A673 (cell line): ENCODE results near the gene REG4. TPM values are rescaled to one million over a fixed set of nuclear protein-coding genes. Genes with fewer than 3 reads are reported as not detected.
"Not testable (repeated sequence)": the region's sequence is repeated elsewhere in the genome, so short reads cannot be mapped to it uniquely, and the experiment has no call there.

Experiments used
- BruUV-seq: library from RNA; stranded (reverse); fragments of 400-500 nt; replicated peaks from 2 replicates; lab custom pipeline; 2021; lab: Mats Ljungman, UMichigan
- CTCF ChIA-PET: fragments of 300-600 bp; sonication (Branson Sonifier 250); formaldehyde crosslinking; loops from one replicate; lab custom pipeline; 2022; ENCODE audit warnings: antibody characterized with exemption; lab: Charles Lee
- POLR2A ChIA-PET: fragments of 300-600 bp; sonication (Branson Sonifier 250); formaldehyde crosslinking; loops from one replicate; lab custom pipeline; 2022; ENCODE audit warnings: antibody characterized with exemption; ENCODE audit not compliant: low non-redundant PET; lab: Charles Lee
- DNase-seq: peaks from one replicate; pipeline ENCODE4 v3.0.0-alpha.2; 2015; ENCODE audit warnings: low spot score
- H3K27ac ChIP-seq: fragments of 200-600 bp; sonication (generic); 2 replicates; pipeline ENCODE4 v1.5.1; 2016; ENCODE audit warnings: mixed run types, low read depth, mild to moderate bottlenecking, mixed read lengths, antibody characterized with exemption, low read length; ENCODE audit not compliant: poor library complexity, severe bottlenecking
- H3K27me3 ChIP-seq: fragments of 200-600 bp; sonication (generic); replicated peaks from 2 replicates; pipeline ENCODE4 v1.6.1; 2017; ENCODE audit warnings: mixed run types, low read depth, mild to moderate bottlenecking, mixed read lengths, antibody characterized with exemption, low read length; ENCODE audit not compliant: insufficient read depth, poor library complexity
- H3K36me3 ChIP-seq: fragments of 200-600 bp; sonication (generic); 2 replicates; pipeline ENCODE4 v1.6.1; 2016; ENCODE audit warnings: mixed run types, mild to moderate bottlenecking, mixed read lengths, antibody characterized with exemption, low read length; ENCODE audit not compliant: insufficient read depth, poor library complexity, severe bottlenecking
- H3K4me1 ChIP-seq: fragments of 200-600 bp; sonication (generic); 2 replicates; pipeline ENCODE4 v1.6.1; 2017; ENCODE audit warnings: mixed run types, mild to moderate bottlenecking, mixed read lengths, antibody characterized with exemption, low read length; ENCODE audit not compliant: insufficient read depth, poor library complexity, severe bottlenecking
- H3K4me3 ChIP-seq: fragments of 200-600 bp; sonication (generic); 2 replicates; pipeline ENCODE4 v1.5.1; 2016; ENCODE audit warnings: low read depth, mixed run types, mild to moderate bottlenecking, mixed read lengths, low read length; ENCODE audit not compliant: poor library complexity, severe bottlenecking
- H3K9me3 ChIP-seq: fragments of 200-600 bp; sonication (generic); 2 replicates; pipeline ENCODE4 v1.6.1; 2016; ENCODE audit warnings: mixed run types, low read depth, mild to moderate bottlenecking, mixed read lengths, antibody characterized with exemption, low read length; ENCODE audit not compliant: poor library complexity, severe bottlenecking
- CTCF ChIP-seq: fragments of 300-800, 200-600 bp; sonication (generic); conservative IDR thresholded peaks from 2 replicates; pipeline ENCODE4 v1.5.1; 2017; ENCODE audit warnings: low read depth, mild to moderate bottlenecking, antibody characterized with exemption, low read length, moderate library complexity, mixed read lengths
- EZH2 ChIP-seq: fragments of 200-600 bp; sonication (generic); IDR thresholded peaks from 2 replicates; pipeline ENCODE4 v1.6.1; 2017; ENCODE audit warnings: borderline replicate concordance, low read depth, mild to moderate bottlenecking, mixed read lengths, antibody characterized with exemption, low read length; ENCODE audit not compliant: poor library complexity, severe bottlenecking
- intact Hi-C: fragments of 100-400 bp; cut with micrococcal nuclease; formaldehyde crosslinking; loops from one replicate; pipeline ENCODE4 v1.10.0; 2022; ENCODE audit not compliant: unreplicated experiment
- total RNA-seq: library from RNA; stranded (reverse); gene quantifications from 2 replicates; pipeline ENCODE4 v1.2.3, GENCODE V29; 2021

REG4 gene
- total RNA-seq, 1 experiment from 2014 or later = not detected

GRCh38 chr1:119790451-119791198 lies 20.6 kb downstream of the REG4 start:
- ChIA-PET POLR2A (no interaction called here), CTCF (no interaction called here)
- DNase-seq = no peak
- H3K27me3 ChIP-seq = peaks cover 4% of the 10 kb centered on the region
- no peaks in the 10 kb centered on the region for H3K36me3 ChIP-seq
- H3K4me1 ChIP-seq = no peaks in the 10 kb centered on the region
- BruUV-seq = no TSS peak
- no peak overlapping the region for H3K27ac ChIP-seq
- no peak for TF ChIP-seq EZH2
- TF ChIP-seq CTCF = no peak
- intact Hi-C loops = no loop called here
- H3K9me3 ChIP-seq = no peaks in the 10 kb centered on the region
- no peak overlapping the region for H3K4me3 ChIP-seq

GRCh38 chr1:119787776-119788175 lies 23.5 kb downstream of the REG4 start:
- H3K9me3 ChIP-seq = no peaks in the 10 kb centered on the region
- ChIA-PET CTCF (interaction anchor here (0.6 kb wide), 1 partner anchor 151 kb away, joined by 3 read pairs; no protein-coding TSS in a partner anchor), POLR2A (no interaction called here)
- no peak for TF ChIP-seq EZH2
- no peak for TF ChIP-seq CTCF
- H3K4me1 ChIP-seq = no peaks in the 10 kb centered on the region
- peaks cover 4% of the 10 kb centered on the region for H3K27me3 ChIP-seq
- BruUV-seq = no TSS peak
- H3K36me3 ChIP-seq = no peaks in the 10 kb centered on the region
- intact Hi-C loops = loop anchor here (2.0 kb wide), 1 partner anchor 15 kb away; no protein-coding TSS in a partner anchor
- no peak overlapping the region for H3K27ac ChIP-seq
- H3K4me3 ChIP-seq = no peak overlapping the region
- no peak for DNase-seq

GRCh38 chr1:119786473-119787050 lies 24.7 kb downstream of the REG4 start:
- CTCF ChIA-PET = not testable (repeated sequence)

GRCh38 chr1:119786046-119786445 lies 25.2 kb downstream of the REG4 start:
- H3K27ac ChIP-seq, H3K9me3 ChIP-seq, CTCF ChIA-PET, BruUV-seq, H3K4me1 ChIP-seq, POLR2A ChIA-PET, H3K27me3 ChIP-seq, DNase-seq, intact Hi-C loops, H3K36me3 ChIP-seq, H3K4me3 ChIP-seq: not testable (repeated sequence)

More at GRCh38 chr1:119786473-119787050, 24.7 kb downstream of the REG4 start:
- POLR2A ChIA-PET, H3K27me3 ChIP-seq, intact Hi-C loops, H3K9me3 ChIP-seq, H3K4me3 ChIP-seq, H3K4me1 ChIP-seq, BruUV-seq, DNase-seq, H3K27ac ChIP-seq, H3K36me3 ChIP-seq: not testable (repeated sequence)
